Ramos (cell line): ENCODE results near the gene KIF15.

ENCODE experiments used
- in situ Hi-C: fragments of 300-500 bp; cut with MboI; formaldehyde crosslinking; loops from one replicate; pipeline ENCODE4 v1.14.3; 2022; ENCODE audit warnings: low sequenced_read_pairs; ENCODE audit not compliant: unreplicated experiment

The KIF15 gene

DNA sequence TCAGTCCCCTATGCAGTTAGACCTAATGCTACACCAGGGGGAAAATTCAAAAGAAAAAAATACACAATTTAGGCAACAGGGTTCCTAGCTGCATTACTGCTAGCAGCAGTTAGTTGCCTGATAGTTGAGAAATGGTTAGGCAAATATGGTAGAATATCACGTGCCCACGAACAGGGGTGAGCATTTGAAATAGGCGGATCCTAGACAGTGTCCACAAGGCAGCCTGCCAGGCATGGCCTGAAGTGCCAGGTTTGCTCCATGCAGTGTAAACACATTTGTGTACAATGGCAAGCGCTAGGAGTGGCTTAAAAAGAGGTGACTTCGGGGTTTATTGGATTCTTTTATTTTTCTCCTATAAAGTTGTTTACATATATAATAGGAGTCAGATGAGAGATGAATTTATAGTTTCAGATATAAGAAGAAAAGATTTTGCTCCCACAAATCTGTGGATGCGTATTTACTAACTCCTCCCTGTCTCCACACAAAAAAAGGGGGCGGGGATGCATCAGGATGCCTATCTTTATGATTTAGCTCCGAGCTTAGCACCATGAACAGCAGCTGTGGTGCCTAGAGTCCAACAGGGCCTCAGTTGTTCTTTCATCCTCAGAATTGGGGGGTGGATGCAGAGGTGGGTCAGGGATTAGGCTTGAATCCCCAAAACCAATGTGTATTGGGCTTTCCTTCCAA, 108.9 kb downstream of the KIF15 start:
- in situ Hi-C loops, result no loop called here

DNA sequence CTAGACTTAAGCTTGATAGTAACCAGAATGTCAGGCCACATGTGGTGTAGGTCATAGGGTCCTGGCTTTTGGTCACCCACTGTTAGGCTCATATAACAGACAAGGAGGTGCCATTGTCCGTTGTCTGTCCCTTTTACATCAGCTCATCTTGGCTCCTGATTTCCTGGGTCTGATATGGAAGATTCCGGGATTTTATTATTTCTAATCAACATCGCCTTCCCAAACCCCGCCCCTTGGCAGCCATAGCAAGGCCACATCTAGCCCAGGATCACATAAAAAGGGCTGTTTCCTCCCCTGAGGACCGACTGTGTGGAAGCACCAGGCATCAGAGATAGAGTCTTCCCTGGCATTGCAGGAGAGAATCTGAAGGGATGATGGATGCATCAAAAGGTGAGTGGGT, 112.7 kb downstream of the KIF15 start, which contains the start of gene TGM4:
Gene TGM4, plus strand, starts transcription at position 301 of the 400 bp plus-strand sequence. Its CDS starts 71 bp downstream, at position 372.
- in situ Hi-C loops, result no loop called here

DNA sequence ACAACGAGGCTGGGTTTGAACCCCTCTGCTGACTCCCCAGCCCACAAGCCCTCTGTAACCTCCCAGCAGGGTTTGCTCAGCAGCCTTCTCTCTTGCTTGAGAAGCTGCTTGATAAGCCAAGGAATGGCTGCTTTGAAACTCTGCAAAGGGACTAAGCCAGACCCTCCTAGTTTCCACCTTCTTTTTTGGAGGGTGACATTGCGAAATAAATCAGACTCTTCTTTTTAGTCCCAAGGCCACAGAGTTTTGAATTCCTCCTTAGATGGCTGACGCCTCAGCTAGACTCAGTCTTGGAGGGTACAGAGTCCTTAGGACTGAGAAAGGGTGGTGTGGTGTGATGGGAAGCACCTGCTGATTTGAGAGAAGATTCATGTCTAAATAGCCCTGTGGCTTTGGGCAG, 114.0 kb downstream of the KIF15 start:
- in situ Hi-C loops, result no loop called here

DNA sequence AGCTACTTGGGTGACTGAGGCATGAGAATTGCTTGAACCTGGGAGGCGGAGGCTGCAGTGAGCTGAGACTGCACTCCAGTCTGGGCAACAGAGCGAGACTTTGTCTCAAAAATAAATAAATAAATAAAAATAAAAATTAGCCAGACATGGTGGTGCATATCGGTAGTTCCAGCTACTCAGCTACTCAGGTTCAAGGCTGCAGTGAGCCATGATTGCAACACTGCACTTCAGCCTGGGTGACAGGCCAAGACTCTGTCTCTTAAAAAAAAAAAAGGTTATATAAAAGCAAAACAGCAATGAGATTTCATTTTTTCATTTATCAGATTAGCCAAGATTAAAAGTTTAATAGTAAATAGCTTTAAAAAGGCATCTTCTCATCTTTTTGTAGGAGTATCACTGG, 115.7 kb downstream of the KIF15 start:
- in situ Hi-C loops, result no loop called here

GRCh38 chr3:44880284-44880683, 118.7 kb downstream of the KIF15 start:
- in situ Hi-C loops, result no loop called here

- in situ Hi-C loops, result no loop called here
These were observed 121.8 kb downstream of the KIF15 start for GRCh38 chr3:44883213-44883955.

GRCh38 chr3:44883999-44884431, 122.4 kb downstream of the KIF15 start:
- in situ Hi-C loops, result no loop called here

DNA sequence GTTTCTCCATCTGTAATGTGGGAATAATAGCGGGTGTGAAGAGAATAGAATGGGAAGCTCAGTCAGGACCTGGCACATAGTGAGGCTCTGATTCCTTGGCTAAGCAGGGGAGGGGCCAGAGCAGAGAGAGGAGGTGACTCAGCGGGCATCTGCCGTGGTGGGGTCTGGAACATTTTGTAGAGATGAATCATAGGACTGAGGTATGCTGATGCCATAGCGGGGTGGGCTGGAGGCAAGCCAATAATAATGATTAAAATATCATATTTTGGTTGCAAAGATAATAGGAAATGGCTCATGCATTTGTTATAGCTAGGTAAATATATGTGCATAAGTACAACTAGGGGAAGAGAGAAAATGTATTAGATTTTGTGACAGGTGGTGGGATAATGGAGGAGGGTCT, 124.0 kb downstream of the KIF15 start:
- in situ Hi-C loops, result no loop called here

DNA sequence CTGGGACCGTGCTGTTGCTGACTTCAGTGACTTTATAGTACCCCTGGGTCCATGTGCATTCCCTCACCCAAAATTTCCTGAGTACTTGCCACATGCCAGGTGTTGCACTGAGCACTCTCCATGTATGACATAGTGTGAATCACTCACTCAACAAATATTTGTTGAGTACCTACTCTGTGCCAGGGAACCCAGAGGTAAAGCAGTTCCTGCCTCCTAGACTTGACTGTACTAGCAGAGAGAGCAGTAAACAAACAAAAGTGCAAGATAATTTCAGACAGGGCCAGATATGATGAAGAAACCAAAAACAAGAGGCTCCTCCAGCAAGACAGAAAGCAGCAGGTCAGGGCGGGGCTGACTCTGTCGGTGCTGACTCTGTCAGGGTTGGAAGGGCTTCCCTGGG, 125.0 kb downstream of the KIF15 start:
- in situ Hi-C loops, result no loop called here

GRCh38 chr3:44887101-44887500, 125.5 kb downstream of the KIF15 start:
- in situ Hi-C loops, result no loop called here

- in situ Hi-C loops, result no loop called here
These were observed 128.7 kb downstream of the KIF15 start for GRCh38 chr3:44890258-44890657.

DNA sequence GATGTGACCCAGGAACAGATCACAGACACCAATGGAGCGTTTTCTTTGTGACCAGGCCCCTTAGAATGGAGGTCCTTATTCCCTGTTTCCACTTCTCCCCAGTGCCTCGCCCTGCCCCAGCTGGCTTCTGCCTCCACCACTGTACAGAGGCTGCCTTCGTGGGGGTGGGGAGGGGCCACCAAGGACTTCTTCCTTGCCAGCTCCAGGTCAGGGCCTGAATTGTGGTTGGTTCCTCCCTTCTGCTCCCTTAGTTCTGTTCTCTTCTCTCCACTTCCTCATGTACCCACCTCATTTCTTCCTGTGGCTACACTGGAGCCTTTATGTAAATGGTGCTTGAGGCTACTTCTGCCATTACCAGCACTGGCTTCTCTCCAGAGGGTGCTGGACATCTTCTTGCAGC, 129.3 kb downstream of the KIF15 start:
- in situ Hi-C loops, result no loop called here

DNA sequence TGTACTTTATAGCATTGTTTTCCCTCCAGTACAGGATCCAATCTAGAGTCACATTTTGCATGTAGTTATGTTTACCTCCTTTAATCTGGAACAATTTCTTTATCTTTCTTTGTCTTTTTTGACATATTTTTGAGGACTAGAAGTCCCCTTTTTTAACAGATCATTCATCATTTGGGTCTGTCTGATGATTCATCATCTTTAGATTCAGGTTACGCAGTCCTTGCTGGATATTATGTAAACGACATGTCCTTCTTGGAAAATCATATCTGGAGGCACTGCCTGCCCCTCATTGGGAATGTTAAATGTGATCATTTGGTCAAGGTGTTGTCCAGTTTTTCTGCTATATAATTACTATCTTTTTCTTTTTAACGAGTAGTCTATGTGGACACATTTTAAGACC, 131.1 kb downstream of the KIF15 start:
- in situ Hi-C loops, result no loop called here

GRCh38 chr3:44893097-44893496, 131.5 kb downstream of the KIF15 start:
- in situ Hi-C loops, result no loop called here

- in situ Hi-C loops, result no loop called here
These were observed 132.9 kb downstream of the KIF15 start for GRCh38 chr3:44894485-44894884.

GRCh38 chr3:44896440-44896839, 134.8 kb downstream of the KIF15 start:
- in situ Hi-C loops, result no loop called here

DNA sequence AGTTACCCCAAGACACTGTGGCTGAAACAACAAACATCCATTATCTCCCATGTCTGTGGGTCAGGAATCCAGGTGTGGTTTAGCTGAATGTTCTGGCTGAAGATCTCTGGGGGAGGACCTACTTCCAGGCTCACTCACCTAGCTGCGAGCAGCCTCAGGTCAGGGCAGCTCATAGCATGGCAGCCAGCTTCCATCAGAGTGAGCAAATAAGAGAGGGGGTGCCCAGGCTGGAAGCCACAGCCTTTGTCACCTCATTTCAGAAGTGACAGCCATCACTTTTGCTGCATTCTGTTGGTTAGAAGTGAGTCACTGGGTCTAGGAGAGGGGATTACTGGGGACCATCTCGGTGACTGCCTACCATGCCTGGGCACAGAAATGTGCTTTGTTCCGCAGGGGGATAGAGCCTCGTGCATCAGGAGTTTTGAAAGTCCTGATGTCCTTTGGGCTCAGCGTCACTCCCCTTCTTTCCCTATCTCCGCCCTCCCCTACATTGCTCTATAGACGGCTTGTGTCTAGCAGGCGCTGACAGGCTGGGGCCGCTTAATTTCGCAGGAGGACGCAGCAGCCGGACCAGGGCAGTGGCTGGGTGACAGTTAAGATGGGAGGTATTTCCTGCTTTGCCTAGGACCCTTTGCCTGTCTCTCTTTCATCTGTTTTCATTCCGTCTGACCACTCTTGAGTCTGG, 138.2 kb downstream of the KIF15 start:
- in situ Hi-C loops, result no loop called here

DNA sequence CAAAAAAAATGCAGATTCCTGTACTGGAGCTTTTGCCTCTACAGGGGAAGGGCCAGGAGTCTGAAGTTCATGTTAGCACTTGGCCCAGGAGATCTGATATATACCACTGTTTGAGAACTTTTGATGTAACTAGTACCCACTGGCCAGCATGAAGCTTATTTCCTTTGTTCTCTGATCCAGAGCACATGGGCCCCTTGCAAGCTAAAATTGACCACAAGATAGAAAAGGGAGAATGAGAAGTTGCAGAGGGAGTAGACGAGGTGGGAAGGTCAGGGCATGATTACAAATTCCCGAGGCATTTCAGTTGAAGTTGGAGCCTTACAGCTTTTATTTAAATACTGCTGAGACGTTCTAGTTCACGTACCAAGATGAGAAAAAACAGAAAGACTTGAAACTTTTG, 141.0 kb downstream of the KIF15 start:
- in situ Hi-C loops, result no loop called here
